SK-N-SH (cell line): Measurements from ENCODE around the gene CEBPG. TPM values are rescaled to one million over a fixed set of nuclear protein-coding genes. Genes with fewer than 3 reads are reported as not detected.

Source experiments
- CTCF ChIA-PET: fragments of 300-600, 350-600 bp; formaldehyde crosslinking; extraction: SDS; loops from one replicate; lab custom pipeline; 2021; lab: Yijun Ruan, JAX
- POLR2A ChIA-PET: fragments of 350-600 bp; sonication (Branson Sonifier 250); formaldehyde crosslinking; extraction: SDS; loops from one replicate; lab custom pipeline; 2020; ENCODE audit warnings: antibody characterized with exemption, inconsistent platforms; lab: Yijun Ruan, JAX
- DNase-seq: peaks from one replicate; pipeline ENCODE4 v3.0.0; 2012
- H2AFZ ChIP-seq: fragments of 200-600 bp; sonication (generic); 2 replicates; pipeline ENCODE4 v1.8.1; 2016; ENCODE audit warnings: antibody characterized with exemption, mild to moderate bottlenecking, low read depth
- H3F3A ChIP-seq: fragments of 200-600 bp; sonication (generic); replicated peaks from 2 replicates; pipeline ENCODE3; 2016; ENCODE audit warnings: antibody characterized with exemption, mild to moderate bottlenecking; ENCODE audit not compliant: insufficient read depth
- H3K27ac ChIP-seq, 2 experiments: fragments of 200-500 bp in 1 of 2; fragments of 200-600 bp in 1 of 2; sonication (Bioruptor generic) in 1 of 2; sonication (generic), shearing (Covaris generic) in 1 of 2; 2 replicates each; pipeline versions ENCODE4 v1.5.1 to v1.6.1; 2014 to 2016; ENCODE audit warnings: low read depth in 2 of 2, inconsistent platforms in 1 of 2, low read length in 1 of 2, mild to moderate bottlenecking in 1 of 2, mixed read lengths in 1 of 2
- H3K27me3 ChIP-seq: fragments of 200-600 bp; sonication (generic), shearing (Covaris generic); 2 replicates; pipeline ENCODE4 v1.6.1; 2016; ENCODE audit warnings: mixed run types; ENCODE audit not compliant: insufficient read depth
- H3K36me3 ChIP-seq, 2 experiments: fragments of 200-500 bp in 1 of 2; fragments of 200-600 bp in 1 of 2; sonication (Bioruptor generic) in 1 of 2; sonication (generic) in 1 of 2; replicated peaks in 1 of 2; 2 replicates each; pipeline versions ENCODE3 to v1.5.1; 2014 to 2016; ENCODE audit warnings: low read length in 1 of 2, mild to moderate bottlenecking in 1 of 2; ENCODE audit not compliant: insufficient read depth in 2 of 2, control insufficient read depth in 1 of 2
- H3K4me1 ChIP-seq, 2 experiments: fragments of 200-500 bp in 1 of 2; fragments of 200-600 bp in 1 of 2; sonication (Bioruptor generic) in 1 of 2; sonication (generic), shearing (Covaris generic) in 1 of 2; 2 replicates each; pipeline versions ENCODE4 v1.5.1 to v1.6.1; 2014 to 2016; ENCODE audit warnings: low read depth in 1 of 2, low read length in 1 of 2, mixed run types in 1 of 2; ENCODE audit not compliant: insufficient read depth in 2 of 2, control insufficient read depth in 1 of 2
- H3K4me2 ChIP-seq: fragments of 200-600 bp; sonication (generic), shearing (Covaris generic); 2 replicates; pipeline ENCODE4 v1.6.1; 2017; ENCODE audit warnings: mixed run types
- H3K4me3 ChIP-seq, 2 experiments: fragments of 200-500 bp in 1 of 2; fragments of 200-600 bp in 1 of 2; sonication (Bioruptor generic) in 1 of 2; sonication (generic), shearing (Covaris generic) in 1 of 2; 2 replicates each; pipeline versions ENCODE4 v1.5.1 to v1.8.1; 2014 to 2016; ENCODE audit warnings: low read depth in 2 of 2, inconsistent platforms in 1 of 2, low read length in 1 of 2, mild to moderate bottlenecking in 1 of 2, mixed read lengths in 1 of 2, moderate library complexity in 1 of 2
- H3K79me2 ChIP-seq: fragments of 200-600 bp; sonication (generic); 2 replicates; pipeline ENCODE4 v1.8.1; 2017; ENCODE audit warnings: mild to moderate bottlenecking; ENCODE audit not compliant: insufficient read depth
- H3K9ac ChIP-seq: fragments of 200-600 bp; sonication (generic); 2 replicates; pipeline ENCODE4 v1.6.1; 2017; ENCODE audit warnings: mixed run types
- H3K9me2 ChIP-seq: fragments of 200-600 bp; sonication (generic); 2 replicates; pipeline ENCODE4 v1.6.1; 2017; ENCODE audit warnings: mixed run types
- H3K9me3 ChIP-seq: fragments of 200-600 bp; sonication (generic); 2 replicates; pipeline ENCODE4 v1.6.1; 2017; ENCODE audit warnings: mixed run types, mild to moderate bottlenecking, moderate library complexity
- H4K20me1 ChIP-seq: fragments of 200-600 bp; sonication (generic); 2 replicates; pipeline ENCODE4 v1.6.1; 2017; ENCODE audit warnings: mild to moderate bottlenecking, mixed run types; ENCODE audit not compliant: insufficient read depth
- CHD2 ChIP-seq: fragments of 150-350 bp; IDR thresholded peaks from 2 replicates; pipeline ENCODE4 v1.6.1; 2018; ENCODE audit warnings: low read length; ENCODE audit not compliant: partially characterized antibody
- ELF1 ChIP-seq: IDR thresholded peaks from 2 replicates; pipeline ENCODE4 v1.4.0; 2012
- EP300 ChIP-seq, 2 experiments: IDR thresholded peaks; 2 replicates each; pipeline versions ENCODE4 v1.4.0 to v1.6.1; 2012; ENCODE audit warnings: borderline replicate concordance in 1 of 2, low read depth in 1 of 2, low read length in 1 of 2
- GABPA ChIP-seq: IDR thresholded peaks from 2 replicates; pipeline ENCODE4 v1.4.0; 2012; ENCODE audit warnings: low read depth, mild to moderate bottlenecking
- GATA2 ChIP-seq: sonication (generic); formaldehyde crosslinking; IDR thresholded peaks from 2 replicates; pipeline ENCODE4 v1.5.0; 2020; ENCODE audit warnings: mild to moderate bottlenecking, missing genetic modification reagents
- JUND ChIP-seq: IDR thresholded peaks from 2 replicates; pipeline ENCODE4 v1.4.0; 2012
- MEF2A ChIP-seq: IDR thresholded peaks from 2 replicates; pipeline ENCODE4 v1.4.0; 2012; ENCODE audit warnings: low read depth, borderline replicate concordance
- MXI1 ChIP-seq: IDR thresholded peaks from 2 replicates; pipeline ENCODE4 v1.6.1; 2012; ENCODE audit warnings: mild to moderate bottlenecking, low read depth, low read length, improper control_type of control experiment
- NFIC ChIP-seq: IDR thresholded peaks from 2 replicates; pipeline ENCODE4 v1.4.0; 2012; ENCODE audit warnings: borderline replicate concordance
- NRF1 ChIP-seq: IDR thresholded peaks from 2 replicates; pipeline ENCODE4 v1.6.1; 2012; ENCODE audit warnings: low read depth, mild to moderate bottlenecking, low read length
- RAD21 ChIP-seq: IDR thresholded peaks from 2 replicates; pipeline ENCODE4 v1.6.1; 2012; ENCODE audit warnings: mild to moderate bottlenecking, low read length
- RFX5 ChIP-seq: IDR thresholded peaks from 2 replicates; pipeline ENCODE4 v1.6.1; 2012; ENCODE audit warnings: mild to moderate bottlenecking, improper control_type of control experiment, low read length
- RXRA ChIP-seq: IDR thresholded peaks from 2 replicates; pipeline ENCODE4 v1.4.0; 2012; ENCODE audit warnings: low read depth, mild to moderate bottlenecking, borderline replicate concordance
- SIN3A ChIP-seq: IDR thresholded peaks from 2 replicates; pipeline ENCODE4 v1.6.1; 2012; ENCODE audit warnings: low read depth, mild to moderate bottlenecking, low read length, moderate library complexity, borderline replicate concordance
- TAF1 ChIP-seq: IDR thresholded peaks from 2 replicates; pipeline ENCODE4 v1.6.1; 2012; ENCODE audit warnings: low read depth, mild to moderate bottlenecking, low read length, moderate library complexity, borderline replicate concordance
- TCF12 ChIP-seq: IDR thresholded peaks from 2 replicates; pipeline ENCODE4 v1.4.0; 2012
- WGBS: methylation state at CpG from one replicate; pipeline ENCODE4 v1.1.6; 2017; ENCODE audit warnings: low lambda C conversion rate; 5-methylcytosine and 5-hydroxymethylcytosine counted together
- polyA plus RNA-seq, 3 experiments: library from polyadenylated mRNA; depleted of rRNA; stranded (reverse); fragments of >200 nt; gene quantifications; 2 replicates each; pipeline ENCODE4 v1.2.3, GENCODE V29; 2012
- TF ChIP-seq, protein P1 (sequence below): IDR thresholded peaks from 2 replicates; pipeline ENCODE4 v1.6.1; 2012; ENCODE audit warnings: mild to moderate bottlenecking, low read depth, low read length, moderate library complexity
- TF ChIP-seq, protein P2 (sequence below): IDR thresholded peaks from 2 replicates; pipeline ENCODE4 v1.4.0; 2012; ENCODE audit warnings: low read depth, borderline replicate concordance
- TF ChIP-seq, protein P3 (sequence below): IDR thresholded peaks from 2 replicates; pipeline ENCODE4 v1.4.0; 2012; ENCODE audit warnings: low read depth
- TF ChIP-seq, protein P4 (sequence below): fragments of 150-350 bp; IDR thresholded peaks from 2 replicates; pipeline ENCODE4 v1.6.1; 2016; ENCODE audit warnings: mild to moderate bottlenecking, low read depth, low read length

The CEBPG gene
- polyA plus RNA-seq, 1 of the 3 experiments (the other 2 are of a cell fraction), result 9.1 TPM

DNA sequence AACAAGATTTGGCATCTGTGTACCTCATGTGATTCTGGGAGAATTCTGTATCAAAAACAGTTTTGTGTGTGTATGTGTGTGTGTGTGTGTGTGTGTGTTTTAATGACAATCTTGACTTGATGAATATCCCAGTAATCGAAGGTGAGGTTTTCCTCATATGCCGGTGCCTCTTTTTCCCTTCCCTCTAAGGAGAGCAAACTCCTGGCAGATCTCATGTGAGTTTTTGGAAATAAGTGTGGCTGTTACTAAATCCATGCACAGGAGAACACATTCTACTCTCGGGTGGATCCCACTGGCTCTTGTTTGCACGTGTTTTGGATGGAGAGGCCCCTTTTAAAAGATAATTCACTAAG lies 29.0 kb upstream of the CEBPG start (continued):
- TF ChIP-seq, protein P1, sequence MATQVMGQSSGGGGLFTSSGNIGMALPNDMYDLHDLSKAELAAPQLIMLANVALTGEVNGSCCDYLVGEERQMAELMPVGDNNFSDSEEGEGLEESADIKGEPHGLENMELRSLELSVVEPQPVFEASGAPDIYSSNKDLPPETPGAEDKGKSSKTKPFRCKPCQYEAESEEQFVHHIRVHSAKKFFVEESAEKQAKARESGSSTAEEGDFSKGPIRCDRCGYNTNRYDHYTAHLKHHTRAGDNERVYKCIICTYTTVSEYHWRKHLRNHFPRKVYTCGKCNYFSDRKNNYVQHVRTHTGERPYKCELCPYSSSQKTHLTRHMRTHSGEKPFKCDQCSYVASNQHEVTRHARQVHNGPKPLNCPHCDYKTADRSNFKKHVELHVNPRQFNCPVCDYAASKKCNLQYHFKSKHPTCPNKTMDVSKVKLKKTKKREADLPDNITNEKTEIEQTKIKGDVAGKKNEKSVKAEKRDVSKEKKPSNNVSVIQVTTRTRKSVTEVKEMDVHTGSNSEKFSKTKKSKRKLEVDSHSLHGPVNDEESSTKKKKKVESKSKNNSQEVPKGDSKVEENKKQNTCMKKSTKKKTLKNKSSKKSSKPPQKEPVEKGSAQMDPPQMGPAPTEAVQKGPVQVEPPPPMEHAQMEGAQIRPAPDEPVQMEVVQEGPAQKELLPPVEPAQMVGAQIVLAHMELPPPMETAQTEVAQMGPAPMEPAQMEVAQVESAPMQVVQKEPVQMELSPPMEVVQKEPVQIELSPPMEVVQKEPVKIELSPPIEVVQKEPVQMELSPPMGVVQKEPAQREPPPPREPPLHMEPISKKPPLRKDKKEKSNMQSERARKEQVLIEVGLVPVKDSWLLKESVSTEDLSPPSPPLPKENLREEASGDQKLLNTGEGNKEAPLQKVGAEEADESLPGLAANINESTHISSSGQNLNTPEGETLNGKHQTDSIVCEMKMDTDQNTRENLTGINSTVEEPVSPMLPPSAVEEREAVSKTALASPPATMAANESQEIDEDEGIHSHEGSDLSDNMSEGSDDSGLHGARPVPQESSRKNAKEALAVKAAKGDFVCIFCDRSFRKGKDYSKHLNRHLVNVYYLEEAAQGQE, result no peak
- TF ChIP-seq, protein P2, sequence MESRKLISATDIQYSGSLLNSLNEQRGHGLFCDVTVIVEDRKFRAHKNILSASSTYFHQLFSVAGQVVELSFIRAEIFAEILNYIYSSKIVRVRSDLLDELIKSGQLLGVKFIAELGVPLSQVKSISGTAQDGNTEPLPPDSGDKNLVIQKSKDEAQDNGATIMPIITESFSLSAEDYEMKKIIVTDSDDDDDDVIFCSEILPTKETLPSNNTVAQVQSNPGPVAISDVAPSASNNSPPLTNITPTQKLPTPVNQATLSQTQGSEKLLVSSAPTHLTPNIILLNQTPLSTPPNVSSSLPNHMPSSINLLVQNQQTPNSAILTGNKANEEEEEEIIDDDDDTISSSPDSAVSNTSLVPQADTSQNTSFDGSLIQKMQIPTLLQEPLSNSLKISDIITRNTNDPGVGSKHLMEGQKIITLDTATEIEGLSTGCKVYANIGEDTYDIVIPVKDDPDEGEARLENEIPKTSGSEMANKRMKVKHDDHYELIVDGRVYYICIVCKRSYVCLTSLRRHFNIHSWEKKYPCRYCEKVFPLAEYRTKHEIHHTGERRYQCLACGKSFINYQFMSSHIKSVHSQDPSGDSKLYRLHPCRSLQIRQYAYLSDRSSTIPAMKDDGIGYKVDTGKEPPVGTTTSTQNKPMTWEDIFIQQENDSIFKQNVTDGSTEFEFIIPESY, result no peak
- no peak for TF ChIP-seq RXRA

DNA sequence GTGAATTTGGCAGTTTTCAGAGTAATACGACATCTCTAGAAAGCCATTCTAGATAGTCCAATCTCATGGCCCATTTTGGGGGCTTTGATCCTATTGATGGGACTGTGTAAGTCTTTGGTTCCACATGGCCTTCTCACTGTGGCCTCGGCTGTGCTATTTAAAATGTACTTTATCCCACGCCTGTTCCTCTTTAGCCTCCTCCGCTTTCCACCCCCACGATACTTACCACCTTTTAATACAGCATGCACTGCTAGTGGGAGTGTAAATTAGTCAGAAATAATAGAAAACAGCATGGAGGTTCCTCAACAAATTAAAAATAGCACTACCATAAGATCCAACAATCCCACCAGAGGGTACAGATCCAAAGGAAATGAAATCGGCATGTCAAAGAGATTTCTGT lies 28.3 kb upstream of the CEBPG start:
- Histone ChIP-seq H3K9ac (no peak overlapping the region), H3K4me3 (no peak overlapping the region), H3K4me1 (peaks cover 0 to 4% of the 10 kb centered on the region in 2 experiments; a peak in 1 of 4 replicates), H2AFZ (no peak overlapping the region), H3K4me2 (no peak overlapping the region), H3K27me3 (peaks cover 9% of the 10 kb centered on the region; the same call in 1 of the 2 replicates), H3K9me3 (no peaks in the 10 kb centered on the region), H3K27ac (no peak overlapping the region), H3K79me2 (no peaks in the 10 kb centered on the region), H3K9me2 (no peaks in the 10 kb centered on the region), H3F3A (no peaks in the 10 kb centered on the region), H4K20me1 (no peaks in the 10 kb centered on the region), H3K36me3 (no peaks in the 10 kb centered on the region)
- no peak for DNase-seq
- 67% methylated on average over 6 of the region's 6 CpGs for WGBS
- CTCF ChIA-PET, result no interaction called here
- TF ChIP-seq CHD2, result no peak
- no peak for TF ChIP-seq EP300 (IDR thresholded peaks at IDR 0.05; ENCODE audit: borderline replicate concordance in 1 of 2, low read depth in 1 of 2, low read length in 1 of 2)
- TF ChIP-seq JUND, result no peak
- no peak for TF ChIP-seq GATA2
- TF ChIP-seq SIN3A, result no peak
- TF ChIP-seq GABPA, result no peak
- no peak for TF ChIP-seq MXI1
- TF ChIP-seq RXRA, result no peak
- TF ChIP-seq, protein P3, sequence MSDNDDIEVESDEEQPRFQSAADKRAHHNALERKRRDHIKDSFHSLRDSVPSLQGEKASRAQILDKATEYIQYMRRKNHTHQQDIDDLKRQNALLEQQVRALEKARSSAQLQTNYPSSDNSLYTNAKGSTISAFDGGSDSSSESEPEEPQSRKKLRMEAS, result no peak
- TF ChIP-seq NRF1, result no peak
- TF ChIP-seq RFX5, result no peak
- TF ChIP-seq ELF1, result no peak
- TF ChIP-seq, protein P4, sequence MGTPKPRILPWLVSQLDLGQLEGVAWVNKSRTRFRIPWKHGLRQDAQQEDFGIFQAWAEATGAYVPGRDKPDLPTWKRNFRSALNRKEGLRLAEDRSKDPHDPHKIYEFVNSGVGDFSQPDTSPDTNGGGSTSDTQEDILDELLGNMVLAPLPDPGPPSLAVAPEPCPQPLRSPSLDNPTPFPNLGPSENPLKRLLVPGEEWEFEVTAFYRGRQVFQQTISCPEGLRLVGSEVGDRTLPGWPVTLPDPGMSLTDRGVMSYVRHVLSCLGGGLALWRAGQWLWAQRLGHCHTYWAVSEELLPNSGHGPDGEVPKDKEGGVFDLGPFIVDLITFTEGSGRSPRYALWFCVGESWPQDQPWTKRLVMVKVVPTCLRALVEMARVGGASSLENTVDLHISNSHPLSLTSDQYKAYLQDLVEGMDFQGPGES, result no peak
- no peak for TF ChIP-seq TAF1
- no peak for TF ChIP-seq NFIC
- no peak for TF ChIP-seq RAD21
- TF ChIP-seq MEF2A, result no peak
- TF ChIP-seq TCF12, result no peak
- TF ChIP-seq, protein P2, result no peak
- POLR2A ChIA-PET, result no interaction called here
